H54 (cell line): ENCODE measurements around the gene TENT5C.

ENCODE experiments used
- DNase-seq: peaks from one replicate; pipeline ENCODE4 v3.0.0; 2011; ENCODE audit warnings: low spot score, mixed read lengths; ENCODE audit not compliant: insufficient read length
- FAIRE-seq: peaks from 3 replicates; lab custom pipeline; 2011; peaks lifted over from hg19 to GRCh38; lab: Jason Lieb, UNC
- POLR2A ChIP-seq: IDR thresholded peaks from 2 replicates; pipeline ENCODE4 v1.6.1; 2011; ENCODE audit warnings: low read depth, mild to moderate bottlenecking, low read length

TENT5C gene

DNA sequence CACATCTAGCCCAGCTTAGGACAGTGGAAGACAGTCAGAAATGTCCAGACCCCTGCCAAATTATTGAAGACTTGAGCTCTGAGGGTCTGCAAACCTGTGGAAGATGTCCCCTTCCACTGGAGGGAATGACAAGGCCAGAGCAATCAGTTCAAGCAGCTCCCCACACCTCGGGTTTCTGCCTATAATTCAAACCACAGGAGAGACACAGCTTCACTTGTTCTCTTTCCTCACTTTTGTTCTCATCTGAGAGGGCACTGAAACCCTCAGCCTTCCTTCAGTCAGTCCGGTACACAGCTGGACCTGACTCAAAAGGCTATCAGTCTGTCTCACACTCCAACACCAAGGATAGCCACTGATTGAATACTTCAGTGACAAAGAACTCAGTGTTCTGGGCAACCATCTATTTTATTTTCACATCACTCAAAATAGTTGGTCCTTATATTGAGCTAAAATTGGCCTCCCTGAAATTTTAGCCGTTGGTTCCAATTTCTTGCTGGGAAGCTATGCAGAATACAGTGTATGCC, 70.1 kb downstream of the TENT5C start:
- no peak for TF ChIP-seq POLR2A
- no peak for DNase-seq
- no peak for FAIRE-seq

DNA sequence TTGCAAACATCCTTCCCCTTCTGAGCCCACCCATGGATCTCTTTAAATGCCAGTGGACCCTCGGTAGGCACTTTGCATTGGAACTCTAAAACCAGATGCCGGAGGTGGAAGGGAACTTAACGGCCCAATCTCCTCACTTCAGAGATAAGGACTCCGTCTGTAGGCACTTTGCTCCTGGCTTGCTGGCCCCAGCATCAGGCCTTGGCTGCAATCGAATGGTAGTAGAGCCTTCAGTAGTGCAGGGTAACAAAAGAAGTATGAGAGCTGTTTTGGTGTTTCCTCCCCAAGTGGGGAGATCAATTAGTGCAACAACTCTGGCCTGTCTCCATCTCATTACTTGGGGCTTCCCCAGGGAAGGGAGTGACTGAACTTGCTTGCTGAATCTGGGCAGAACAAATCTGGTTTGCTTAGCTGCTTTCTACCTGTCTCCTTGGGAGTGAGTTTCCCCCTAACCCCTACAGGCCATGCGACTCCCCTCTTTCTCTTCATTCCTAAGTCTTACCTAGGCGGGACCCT, 70.8 kb downstream of the TENT5C start:
- no peak for DNase-seq
- no peak for TF ChIP-seq POLR2A
- FAIRE-seq = no peak
